Measurements from ENCODE around the gene CTPS1.

DNA sequence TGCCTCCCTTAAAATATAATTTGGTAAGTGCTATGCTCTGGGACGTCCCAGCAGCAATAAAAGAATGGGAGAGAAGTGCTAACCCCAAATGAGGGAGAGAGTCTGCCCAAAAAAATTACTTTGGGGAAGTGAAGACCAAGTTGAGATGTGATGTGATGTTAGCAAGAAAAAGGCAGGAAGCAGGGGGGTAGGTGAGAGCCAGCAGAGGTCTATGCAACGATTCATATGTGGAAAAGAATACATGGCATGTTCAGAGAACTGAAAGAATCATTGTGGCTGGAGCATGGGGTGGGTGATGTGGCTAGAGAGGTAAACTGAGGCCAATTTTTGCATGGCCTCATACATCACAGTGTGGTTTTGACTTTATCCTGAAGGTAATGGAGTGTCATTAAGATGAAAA lies 5.6 kb upstream of the CTPS1 start:
- TF ChIP-seq, protein P1, sequence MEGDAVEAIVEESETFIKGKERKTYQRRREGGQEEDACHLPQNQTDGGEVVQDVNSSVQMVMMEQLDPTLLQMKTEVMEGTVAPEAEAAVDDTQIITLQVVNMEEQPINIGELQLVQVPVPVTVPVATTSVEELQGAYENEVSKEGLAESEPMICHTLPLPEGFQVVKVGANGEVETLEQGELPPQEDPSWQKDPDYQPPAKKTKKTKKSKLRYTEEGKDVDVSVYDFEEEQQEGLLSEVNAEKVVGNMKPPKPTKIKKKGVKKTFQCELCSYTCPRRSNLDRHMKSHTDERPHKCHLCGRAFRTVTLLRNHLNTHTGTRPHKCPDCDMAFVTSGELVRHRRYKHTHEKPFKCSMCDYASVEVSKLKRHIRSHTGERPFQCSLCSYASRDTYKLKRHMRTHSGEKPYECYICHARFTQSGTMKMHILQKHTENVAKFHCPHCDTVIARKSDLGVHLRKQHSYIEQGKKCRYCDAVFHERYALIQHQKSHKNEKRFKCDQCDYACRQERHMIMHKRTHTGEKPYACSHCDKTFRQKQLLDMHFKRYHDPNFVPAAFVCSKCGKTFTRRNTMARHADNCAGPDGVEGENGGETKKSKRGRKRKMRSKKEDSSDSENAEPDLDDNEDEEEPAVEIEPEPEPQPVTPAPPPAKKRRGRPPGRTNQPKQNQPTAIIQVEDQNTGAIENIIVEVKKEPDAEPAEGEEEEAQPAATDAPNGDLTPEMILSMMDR (IDR thresholded peaks at IDR 0.05) = no peak
- no peak for TF ChIP-seq POLR2A (IDR thresholded peaks at IDR 0.05)

All from Peyer's patch (tissue), 4 donors.